ENCODE results near the gene ABHD16A. TPM values are rescaled to one million over a fixed set of nuclear protein-coding genes. Genes with fewer than 3 reads are reported as not detected.
A peak's percentile ranks its signal among the peaks of the same experiment; 100 is the strongest.

The ABHD16A gene
- total and polyA plus RNA-seq, 2 of the 13 experiments (the other 11 are each of a cell fraction or from before 2014, with no cell fraction given) = 43.5 to 45.4 TPM

DNA sequence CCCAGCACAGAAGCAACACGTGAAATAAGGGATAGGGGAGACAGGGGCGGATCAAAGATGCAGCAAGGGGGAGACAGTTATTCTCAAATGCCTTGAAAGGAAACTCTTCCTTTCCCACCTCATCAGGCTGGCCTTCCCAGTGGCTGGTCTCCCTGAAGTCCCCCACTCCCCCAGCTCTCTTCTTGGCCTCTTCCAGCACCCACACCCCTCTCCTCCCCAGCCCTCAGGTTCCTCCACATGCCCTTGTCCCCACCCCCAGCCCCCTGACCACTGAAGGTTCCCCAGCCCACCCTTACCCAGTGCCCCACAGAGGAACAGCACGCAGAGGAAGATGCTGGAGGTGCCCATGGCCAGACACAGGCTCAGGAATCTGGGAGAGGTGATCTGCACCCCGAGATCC is 10.3 kb upstream of the ABHD16A start:
- BruUV-seq (replicated peaks) = no TSS peak
- Histone ChIP-seq H3K36me3 (replicated peaks in 1 of 2; ENCODE audit: control insufficient read depth in 1 of 2, insufficient read depth in 2 of 2, low read length in 2 of 2) (no peaks in the 10 kb centered on the region), H3K79me2 (ENCODE audit: insufficient read depth, low read length) (no peaks in the 10 kb centered on the region), H3K27ac (ENCODE audit: extremely low read length, insufficient read depth, low read length) (no peak overlapping the region), H3K4me1 (ENCODE audit: insufficient read depth, low read length) (peaks cover 34% of the 10 kb centered on the region), H4K20me1 (ENCODE audit: insufficient read depth, low read length) (no peaks in the 10 kb centered on the region), H3K27me3 (ENCODE audit: control insufficient read depth in 1 of 2, insufficient read depth in 2 of 2, low read length in 2 of 2) (peaks cover 12 to 44% of the 10 kb centered on the region in 2 experiments; a peak in 4 of 5 replicates), H3K4me2 (ENCODE audit: low read depth, low read length) (peak overlapping the region; percentile 63), H3K4me3 (replicated peaks in 1 of 3; ENCODE audit: insufficient read depth in 1 of 3, low read depth in 2 of 3, low read length in 3 of 3) (peak overlapping the region in 1 of 3 experiments; percentile 43; a peak in 1 of 6 replicates), H3K9ac (ENCODE audit: insufficient read depth, low read depth, low read length) (no peak overlapping the region), H2AFZ (ENCODE audit: low read length) (no peak overlapping the region), H3K9me3 (ENCODE audit: low read length) (no peaks in the 10 kb centered on the region)
- DNase-seq (ENCODE audit: low spot score) (no peak), ATAC-seq (no peak), FAIRE-seq (no peak)
- CTCF ChIA-PET (ENCODE audit: low intra/inter-chr PET ratio, low total read pairs) = no interaction called here
- WGBS (ENCODE audit: low lambda C conversion rate) = 17% methylated on average over 3 of the region's 4 CpGs
- POLR2A ChIA-PET = interaction anchor here (0.8 to 5.1 kb wide), 12 partner anchors 11 to 149 kb away, joined by 3 to 31 read pairs (median 4); partner anchors contain the start of genes ABHD16A, APOM, C6orf47 and CLIC1
- in situ Hi-C loops (cut with HindIII; ENCODE audit: extremely low pct_ligation_motif_present, low pct_unique_long_range_greater_than_20kb) (no loop called here), intact Hi-C loops (cut with micrococcal nuclease; ENCODE audit: unreplicated experiment) (no loop called here)
- TF ChIP-seq, protein P1, sequence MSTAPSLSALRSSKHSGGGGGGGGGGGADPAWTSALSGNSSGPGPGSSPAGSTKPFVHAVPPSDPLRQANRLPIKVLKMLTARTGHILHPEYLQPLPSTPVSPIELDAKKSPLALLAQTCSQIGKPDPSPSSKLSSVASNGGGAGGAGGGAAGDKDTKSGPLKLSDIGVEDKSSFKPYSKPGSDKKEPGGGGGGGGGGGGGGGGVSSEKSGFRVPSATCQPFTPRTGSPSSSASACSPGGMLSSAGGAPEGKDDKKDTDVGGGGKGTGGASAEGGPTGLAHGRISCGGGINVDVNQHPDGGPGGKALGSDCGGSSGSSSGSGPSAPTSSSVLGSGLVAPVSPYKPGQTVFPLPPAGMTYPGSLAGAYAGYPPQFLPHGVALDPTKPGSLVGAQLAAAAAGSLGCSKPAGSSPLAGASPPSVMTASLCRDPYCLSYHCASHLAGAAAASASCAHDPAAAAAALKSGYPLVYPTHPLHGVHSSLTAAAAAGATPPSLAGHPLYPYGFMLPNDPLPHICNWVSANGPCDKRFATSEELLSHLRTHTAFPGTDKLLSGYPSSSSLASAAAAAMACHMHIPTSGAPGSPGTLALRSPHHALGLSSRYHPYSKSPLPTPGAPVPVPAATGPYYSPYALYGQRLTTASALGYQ (CRISPR knock-in tag; IDR thresholded peaks at IDR 0.05) = no peak
- TF ChIP-seq, protein P2, sequence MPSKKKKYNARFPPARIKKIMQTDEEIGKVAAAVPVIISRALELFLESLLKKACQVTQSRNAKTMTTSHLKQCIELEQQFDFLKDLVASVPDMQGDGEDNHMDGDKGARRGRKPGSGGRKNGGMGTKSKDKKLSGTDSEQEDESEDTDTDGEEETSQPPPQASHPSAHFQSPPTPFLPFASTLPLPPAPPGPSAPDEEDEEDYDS (CRISPR knock-in tag; IDR thresholded peaks at IDR 0.05) = no peak
- no peak for TF ChIP-seq ATRX (CRISPR knock-in tag; IDR thresholded peaks at IDR 0.05; ENCODE audit: borderline replicate concordance)
- TF ChIP-seq ETV5 (CRISPR knock-in tag; IDR thresholded peaks at IDR 0.05; ENCODE audit: borderline replicate concordance) = no peak
- TF ChIP-seq, protein P3, sequence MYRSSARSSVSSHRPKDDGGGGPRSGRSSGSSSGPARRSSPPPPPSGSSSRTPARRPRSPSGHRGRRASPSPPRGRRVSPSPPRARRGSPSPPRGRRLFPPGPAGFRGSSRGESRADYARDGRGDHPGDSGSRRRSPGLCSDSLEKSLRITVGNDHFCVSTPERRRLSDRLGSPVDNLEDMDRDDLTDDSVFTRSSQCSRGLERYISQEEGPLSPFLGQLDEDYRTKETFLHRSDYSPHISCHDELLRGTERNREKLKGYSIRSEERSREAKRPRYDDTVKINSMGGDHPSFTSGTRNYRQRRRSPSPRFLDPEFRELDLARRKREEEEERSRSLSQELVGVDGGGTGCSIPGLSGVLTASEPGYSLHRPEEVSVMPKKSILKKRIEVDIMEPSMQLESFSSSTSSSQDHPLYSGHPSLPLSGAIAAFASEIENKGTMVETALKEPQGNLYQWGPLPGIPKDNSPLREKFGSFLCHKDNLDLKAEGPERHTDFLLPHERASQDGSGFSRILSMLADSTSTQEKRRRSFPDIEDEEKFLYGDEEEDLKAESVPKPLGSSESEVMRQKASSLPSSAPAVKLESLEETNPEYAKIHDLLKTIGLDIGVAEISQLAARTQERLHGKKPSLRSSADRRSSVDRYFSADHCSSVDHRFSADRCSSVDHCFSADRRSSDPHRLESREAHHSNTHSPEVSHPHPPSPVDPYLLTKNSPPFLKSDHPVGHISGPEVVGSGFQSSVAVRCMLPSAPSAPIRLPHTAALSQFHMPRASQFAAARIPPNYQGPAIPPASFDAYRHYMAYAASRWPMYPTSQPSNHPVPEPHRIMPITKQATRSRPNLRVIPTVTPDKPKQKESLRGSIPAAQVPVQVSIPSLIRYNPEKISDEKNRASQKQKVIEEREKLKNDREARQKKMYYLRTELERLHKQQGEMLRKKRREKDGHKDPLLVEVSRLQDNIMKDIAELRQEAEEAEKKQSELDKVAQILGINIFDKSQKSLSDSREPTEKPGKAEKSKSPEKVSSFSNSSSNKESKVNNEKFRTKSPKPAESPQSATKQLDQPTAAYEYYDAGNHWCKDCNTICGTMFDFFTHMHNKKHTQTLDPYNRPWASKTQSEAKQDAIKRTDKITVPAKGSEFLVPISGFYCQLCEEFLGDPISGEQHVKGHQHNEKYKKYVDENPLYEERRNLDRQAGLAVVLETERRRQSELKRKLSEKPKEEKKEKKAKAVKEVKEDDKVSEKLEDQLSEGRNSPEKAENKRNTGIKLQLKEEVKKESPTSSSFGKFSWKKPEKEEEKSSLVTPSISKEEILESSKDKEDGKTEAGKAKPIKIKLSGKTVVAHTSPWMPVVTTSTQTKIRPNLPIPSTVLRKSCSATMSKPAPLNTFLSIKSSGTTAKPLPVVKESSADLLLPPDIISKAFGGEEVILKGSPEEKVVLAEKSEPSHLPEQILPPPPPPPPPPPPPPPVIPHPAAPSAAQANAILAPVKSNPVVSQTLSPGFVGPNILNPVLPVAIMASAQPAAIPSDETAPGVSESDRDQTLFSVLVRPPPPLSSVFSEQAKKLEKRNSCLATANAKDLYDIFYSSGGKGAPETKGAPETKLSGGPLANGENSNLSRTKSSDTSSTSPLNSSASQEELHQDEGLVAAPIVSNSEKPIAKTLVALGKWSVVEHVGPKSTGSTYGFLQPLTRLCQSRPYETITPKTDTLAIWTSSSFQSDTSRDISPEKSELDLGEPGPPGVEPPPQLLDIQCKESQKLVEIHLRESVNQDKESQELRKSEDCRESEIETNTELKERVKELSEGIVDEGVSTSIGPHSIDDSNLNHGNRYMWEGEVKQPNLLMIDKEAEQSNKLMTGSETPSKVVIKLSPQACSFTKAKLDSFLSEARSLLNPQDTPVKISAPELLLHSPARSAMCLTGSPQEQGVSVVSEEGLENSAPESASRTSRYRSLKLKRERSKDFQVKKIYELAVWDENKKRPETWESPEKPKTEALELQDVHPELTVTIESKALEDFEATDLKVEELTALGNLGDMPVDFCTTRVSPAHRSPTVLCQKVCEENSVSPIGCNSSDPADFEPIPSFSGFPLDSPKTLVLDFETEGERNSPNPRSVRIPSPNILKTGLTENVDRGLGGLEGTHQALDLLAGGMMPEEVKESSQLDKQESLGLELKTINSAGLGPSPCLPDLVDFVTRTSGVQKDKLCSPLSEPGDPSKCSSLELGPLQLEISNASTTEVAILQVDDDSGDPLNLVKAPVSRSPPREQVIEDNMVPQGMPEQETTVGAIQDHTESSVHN (CRISPR knock-in tag; IDR thresholded peaks at IDR 0.05) = no peak
- TF ChIP-seq EZH2 (conservative IDR thresholded peaks at IDR 0.05; ENCODE audit: low read depth, low read length) = no peak
- TF ChIP-seq ZNF33B (CRISPR knock-in tag; IDR thresholded peaks at IDR 0.05) = no peak
- TF ChIP-seq ZNF883 (CRISPR knock-in tag; IDR thresholded peaks at IDR 0.05; ENCODE audit: not compliant biosample characterization) = no peak
- TF ChIP-seq ZNF598 (CRISPR knock-in tag; IDR thresholded peaks at IDR 0.05; ENCODE audit: borderline replicate concordance) = no peak
- TF ChIP-seq ATAD3A (CRISPR knock-in tag; IDR thresholded peaks at IDR 0.05) = no peak
- TF ChIP-seq, protein P4, sequence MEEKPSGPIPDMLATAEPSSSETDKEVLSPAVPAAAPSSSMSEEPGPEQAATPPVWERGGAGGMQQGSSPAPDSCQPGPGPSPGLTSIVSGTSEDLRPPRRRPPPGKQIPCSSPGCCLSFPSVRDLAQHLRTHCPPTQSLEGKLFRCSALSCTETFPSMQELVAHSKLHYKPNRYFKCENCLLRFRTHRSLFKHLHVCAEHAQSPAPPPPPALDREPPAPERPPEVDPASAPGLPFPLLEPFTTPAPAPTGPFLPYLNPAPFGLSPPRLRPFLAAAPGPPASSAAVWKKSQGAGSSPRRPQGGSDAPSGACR (CRISPR knock-in tag; IDR thresholded peaks at IDR 0.05) = no peak
- TF ChIP-seq PITX1 (CRISPR knock-in tag; IDR thresholded peaks at IDR 0.05) = no peak
